ENCODE measurements around the gene RPL39.

RPL39 gene

GRCh38 chrX:119757979-119758730 is 33.3 kb downstream of the RPL39 start, which contains the start of gene SOWAHD:
Gene SOWAHD (plus strand): TSS chrX:119758588. CDS start chrX:119758668, 80 bp downstream.
- peak within 1 kb of the TSS; percentile 54 for H3K9ac ChIP-seq (ENCODE audit: low read length)
- no peaks in the 10 kb centered on the region for H3K36me3 ChIP-seq (ENCODE audit: low read length)
- H3K27ac ChIP-seq (ENCODE audit: low read depth, low read length) = peak within 1 kb of the TSS; percentile 100
- no peaks in the 10 kb centered on the region for H4K20me1 ChIP-seq (ENCODE audit: low read depth, low read length)
- no peaks in the 10 kb centered on the region for H3K79me2 ChIP-seq (ENCODE audit: insufficient read depth, low read length)
- TF ChIP-seq EZH2phosphoT487 (conservative IDR thresholded peaks at IDR 0.05; ENCODE audit: low read length) (no peak), CTCF (IDR thresholded peaks at IDR 0.05; ENCODE audit: insufficient read depth, low read length, poor library complexity, severe bottlenecking) (no peak)
- peak within 1 kb of the TSS; percentile 56 for H3K4me3 ChIP-seq (ENCODE audit: insufficient read depth, low read length, poor library complexity, severe bottlenecking)
- no peaks in the 10 kb centered on the region for H3K27me3 ChIP-seq (ENCODE audit: low read length)
- H3K9me2 ChIP-seq (replicated peaks; ENCODE audit: insufficient read depth, low read length) = no peaks in the 10 kb centered on the region
- peak within 1 kb of the TSS; percentile 81 for H3K4me2 ChIP-seq (ENCODE audit: low read depth, low read length, poor library complexity, severe bottlenecking)
- H3F3A ChIP-seq (ENCODE audit: insufficient read depth) = peaks cover 41% of the 10 kb centered on the region
- H2AFZ ChIP-seq (ENCODE audit: low read depth, low read length, severe bottlenecking) = peak within 1 kb of the TSS; percentile 63
- H3K9me3 ChIP-seq (ENCODE audit: insufficient read depth, low read length) = no peaks in the 10 kb centered on the region

- Histone ChIP-seq H3K79me2 (ENCODE audit: insufficient read depth, low read length) (no peaks in the 10 kb centered on the region), H3K4me2 (ENCODE audit: low read depth, low read length, poor library complexity, severe bottlenecking) (peak overlapping the region; percentile 81), H3K9me2 (replicated peaks; ENCODE audit: insufficient read depth, low read length) (no peaks in the 10 kb centered on the region), H3F3A (ENCODE audit: insufficient read depth) (peaks cover 41% of the 10 kb centered on the region), H2AFZ (ENCODE audit: low read depth, low read length, severe bottlenecking) (peak overlapping the region; percentile 63), H4K20me1 (ENCODE audit: low read depth, low read length) (no peaks in the 10 kb centered on the region), H3K9me3 (ENCODE audit: insufficient read depth, low read length) (no peaks in the 10 kb centered on the region), H3K4me3 (ENCODE audit: insufficient read depth, low read length, poor library complexity, severe bottlenecking) (peak overlapping the region; percentile 56), H3K27me3 (ENCODE audit: low read length) (no peaks in the 10 kb centered on the region), H3K36me3 (ENCODE audit: low read length) (no peaks in the 10 kb centered on the region), H3K27ac (ENCODE audit: low read depth, low read length) (peak overlapping the region; percentile 100), H3K9ac (ENCODE audit: low read length) (peak overlapping the region; percentile 54)
- TF ChIP-seq CTCF (IDR thresholded peaks at IDR 0.05; ENCODE audit: insufficient read depth, low read length, poor library complexity, severe bottlenecking) (no peak), EZH2phosphoT487 (conservative IDR thresholded peaks at IDR 0.05; ENCODE audit: low read length) (no peak)
Measured at GRCh38 chrX:119757646-119757978, 33.8 kb downstream of the RPL39 start.

GRCh38 chrX:119756926-119757635 is 34.3 kb downstream of the RPL39 start:
- H3K79me2 ChIP-seq (ENCODE audit: insufficient read depth, low read length) = no peaks in the 10 kb centered on the region
- TF ChIP-seq CTCF (IDR thresholded peaks at IDR 0.05; ENCODE audit: insufficient read depth, low read length, poor library complexity, severe bottlenecking) (no peak), EZH2phosphoT487 (conservative IDR thresholded peaks at IDR 0.05; ENCODE audit: low read length) (no peak)
- H4K20me1 ChIP-seq (ENCODE audit: low read depth, low read length) = no peaks in the 10 kb centered on the region
- peaks cover 41% of the 10 kb centered on the region for H3F3A ChIP-seq (ENCODE audit: insufficient read depth)
- peak overlapping the region; percentile 54 for H3K9ac ChIP-seq (ENCODE audit: low read length)
- H3K9me3 ChIP-seq (ENCODE audit: insufficient read depth, low read length) = no peaks in the 10 kb centered on the region
- H2AFZ ChIP-seq (ENCODE audit: low read depth, low read length, severe bottlenecking) = peak overlapping the region; percentile 63
- H3K4me2 ChIP-seq (ENCODE audit: low read depth, low read length, poor library complexity, severe bottlenecking) = peak overlapping the region; percentile 81
- no peaks in the 10 kb centered on the region for H3K27me3 ChIP-seq (ENCODE audit: low read length)
- H3K27ac ChIP-seq (ENCODE audit: low read depth, low read length) = peak overlapping the region; percentile 100
- no peaks in the 10 kb centered on the region for H3K9me2 ChIP-seq (replicated peaks; ENCODE audit: insufficient read depth, low read length)
- H3K4me3 ChIP-seq (ENCODE audit: insufficient read depth, low read length, poor library complexity, severe bottlenecking) = peak overlapping the region; percentile 56
- H3K36me3 ChIP-seq (ENCODE audit: low read length) = no peaks in the 10 kb centered on the region

All from SU-DHL-6 (cell line).